Calu3 (cell line): ENCODE data around the gene ACTBL2. TPM values are rescaled to one million over a fixed set of nuclear protein-coding genes. Genes with fewer than 3 reads are reported as not detected.

Experiments used
- BruUV-seq: library from RNA; stranded (reverse); fragments of 400-500 nt; replicated peaks from 2 replicates; lab custom pipeline; 2021; lab: Mats Ljungman, UMichigan
- CTCF ChIA-PET: fragments of 300-600 bp; sonication (Branson Sonifier 250); formaldehyde crosslinking; loops from one replicate; lab custom pipeline; 2022; ENCODE audit warnings: antibody characterized with exemption; lab: Charles Lee
- DNase-seq: peaks from one replicate; pipeline ENCODE4 v3.0.0; 2022
- H3K27ac Mint-ChIP-seq: one replicate; pipeline ENCODE4 v1.8.0; 2022; ENCODE audit warnings: mixed read lengths; ENCODE audit not compliant: unreplicated experiment
- H3K27me3 Mint-ChIP-seq: one replicate; pipeline ENCODE4 v1.8.0; 2022; ENCODE audit warnings: mixed read lengths; ENCODE audit not compliant: unreplicated experiment
- H3K36me3 Mint-ChIP-seq: one replicate; pipeline ENCODE4 v1.8.0; 2022; ENCODE audit warnings: mild to moderate bottlenecking, moderate library complexity, mixed read lengths; ENCODE audit not compliant: insufficient read depth, unreplicated experiment
- H3K4me1 Mint-ChIP-seq: one replicate; pipeline ENCODE4 v1.8.0; 2022; ENCODE audit warnings: mild to moderate bottlenecking, low read depth, mixed read lengths; ENCODE audit not compliant: unreplicated experiment
- H3K4me3 Mint-ChIP-seq: one replicate; pipeline ENCODE4 v1.8.0; 2022; ENCODE audit warnings: mild to moderate bottlenecking, low read depth, moderate library complexity, mixed read lengths; ENCODE audit not compliant: unreplicated experiment
- H3K9me3 Mint-ChIP-seq: one replicate; pipeline ENCODE4 v1.8.0; 2022; ENCODE audit warnings: low read depth, mixed read lengths; ENCODE audit not compliant: unreplicated experiment
- intact Hi-C: fragments of 100-400 bp; cut with micrococcal nuclease; formaldehyde crosslinking; loops from one replicate; pipeline ENCODE4 v1.10.0; 2022; ENCODE audit not compliant: unreplicated experiment
- total RNA-seq: library from RNA; stranded (reverse); gene quantifications from 2 replicates; pipeline ENCODE4 v1.2.3, GENCODE V29; 2022
- TF ChIP-seq, protein P1 (sequence below): fragments of 200-600 bp; IDR thresholded peaks from one replicate; pipeline ENCODE4 v1.8.0; 2022; ENCODE audit warnings: antibody characterized with exemption; ENCODE audit not compliant: unreplicated experiment

The ACTBL2 gene
- total RNA-seq, 1 experiment from 2014 or later, result 0.45 TPM

DNA sequence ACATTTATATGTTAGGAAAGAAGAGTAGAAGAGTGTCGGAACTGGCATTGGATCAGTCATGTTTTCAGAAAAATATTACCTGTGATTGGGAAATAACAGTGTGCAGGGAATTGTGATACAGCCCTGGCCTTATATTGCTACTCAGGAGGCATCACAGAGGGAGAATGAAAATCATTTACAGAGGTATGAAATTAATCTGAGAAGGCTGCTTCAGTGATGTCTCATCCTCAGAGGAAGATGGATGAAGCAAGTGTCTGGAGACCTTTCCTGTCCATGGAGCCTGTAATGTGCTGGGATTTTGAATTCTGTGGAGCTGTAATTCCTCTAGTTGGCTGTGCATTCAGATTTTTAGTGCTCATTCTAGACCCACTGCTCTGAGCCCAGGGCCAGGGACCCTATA is 3.8 kb downstream of the ACTBL2 start:
- Mint-ChIP-seq H3K4me1 (peaks cover 10% of the 10 kb centered on the region), H3K9me3 (peaks cover 2% of the 10 kb centered on the region), H3K27ac (no peak overlapping the region), H3K27me3 (no peaks in the 10 kb centered on the region), H3K4me3 (no peak overlapping the region), H3K36me3 (no peaks in the 10 kb centered on the region)
- no peak for DNase-seq
- intact Hi-C loops, result no loop called here
- TF ChIP-seq, protein P1, sequence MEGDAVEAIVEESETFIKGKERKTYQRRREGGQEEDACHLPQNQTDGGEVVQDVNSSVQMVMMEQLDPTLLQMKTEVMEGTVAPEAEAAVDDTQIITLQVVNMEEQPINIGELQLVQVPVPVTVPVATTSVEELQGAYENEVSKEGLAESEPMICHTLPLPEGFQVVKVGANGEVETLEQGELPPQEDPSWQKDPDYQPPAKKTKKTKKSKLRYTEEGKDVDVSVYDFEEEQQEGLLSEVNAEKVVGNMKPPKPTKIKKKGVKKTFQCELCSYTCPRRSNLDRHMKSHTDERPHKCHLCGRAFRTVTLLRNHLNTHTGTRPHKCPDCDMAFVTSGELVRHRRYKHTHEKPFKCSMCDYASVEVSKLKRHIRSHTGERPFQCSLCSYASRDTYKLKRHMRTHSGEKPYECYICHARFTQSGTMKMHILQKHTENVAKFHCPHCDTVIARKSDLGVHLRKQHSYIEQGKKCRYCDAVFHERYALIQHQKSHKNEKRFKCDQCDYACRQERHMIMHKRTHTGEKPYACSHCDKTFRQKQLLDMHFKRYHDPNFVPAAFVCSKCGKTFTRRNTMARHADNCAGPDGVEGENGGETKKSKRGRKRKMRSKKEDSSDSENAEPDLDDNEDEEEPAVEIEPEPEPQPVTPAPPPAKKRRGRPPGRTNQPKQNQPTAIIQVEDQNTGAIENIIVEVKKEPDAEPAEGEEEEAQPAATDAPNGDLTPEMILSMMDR, result no peak
- CTCF ChIA-PET, result interaction anchor here (0.7 kb wide), 1 partner anchor 401 kb away, joined by 3 read pairs; no protein-coding TSS in a partner anchor
- no TSS peak for BruUV-seq

DNA sequence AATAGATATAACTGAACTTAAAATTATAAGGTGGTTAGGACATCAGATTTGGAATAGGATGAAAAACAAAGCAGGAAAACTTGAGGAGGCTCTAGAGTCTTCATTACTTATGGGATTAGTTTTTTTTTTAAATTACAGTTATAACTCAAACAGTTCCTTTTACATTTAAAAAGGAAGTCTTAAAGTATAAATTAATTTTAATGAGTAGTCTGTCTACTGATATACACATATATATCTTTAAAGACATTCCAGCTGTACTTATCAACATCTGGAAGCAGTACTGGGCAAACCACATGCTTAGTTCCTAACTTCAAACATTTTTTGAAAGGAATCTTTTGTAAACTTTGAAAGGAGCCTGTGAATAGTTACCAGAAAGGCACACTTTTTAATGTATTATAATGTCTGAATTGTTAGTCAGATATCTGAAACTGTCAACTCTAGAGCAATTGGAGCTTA is 6.0 kb downstream of the ACTBL2 start:
- no peak for DNase-seq
- H3K27ac Mint-ChIP-seq, result no peak overlapping the region
- TF ChIP-seq, protein P1, result no peak
- no peaks in the 10 kb centered on the region for H3K36me3 Mint-ChIP-seq
- H3K27me3 Mint-ChIP-seq, result no peaks in the 10 kb centered on the region
- no TSS peak for BruUV-seq
- CTCF ChIA-PET, result no interaction called here
- no peaks in the 10 kb centered on the region for H3K4me1 Mint-ChIP-seq
- no peak overlapping the region for H3K4me3 Mint-ChIP-seq
- intact Hi-C loops, result no loop called here
- H3K9me3 Mint-ChIP-seq, result peaks cover 2% of the 10 kb centered on the region

DNA sequence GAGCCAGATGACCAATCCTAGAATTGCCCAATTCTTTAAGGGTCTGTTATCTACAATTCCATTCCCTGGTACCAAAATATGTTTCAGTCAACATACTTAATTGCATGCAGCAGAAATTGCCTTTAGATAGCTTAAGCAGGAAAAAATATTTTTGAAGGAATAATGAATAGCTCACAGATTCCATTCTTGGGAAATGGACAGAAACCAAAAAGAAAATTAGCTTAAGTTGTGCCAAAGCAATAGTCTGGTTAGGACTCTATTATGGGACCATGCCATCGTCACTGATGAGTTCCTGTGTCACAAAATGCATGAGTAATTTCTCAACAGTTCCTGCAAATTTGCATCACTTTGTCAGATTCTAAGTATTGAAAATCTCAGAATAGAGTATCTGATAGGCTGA is 12.3 kb downstream of the ACTBL2 start:
- BruUV-seq, result no TSS peak
- no peak for DNase-seq
- no peak overlapping the region for H3K27ac Mint-ChIP-seq
- CTCF ChIA-PET, result interaction anchor here (1.5 kb wide), 1 partner anchor 14 kb away, joined by 5 read pairs; no protein-coding TSS in a partner anchor
- intact Hi-C loops, result no loop called here
- peaks cover 3% of the 10 kb centered on the region for H3K9me3 Mint-ChIP-seq
- no peaks in the 10 kb centered on the region for H3K27me3 Mint-ChIP-seq
- H3K4me1 Mint-ChIP-seq, result peaks cover 9% of the 10 kb centered on the region
- TF ChIP-seq, protein P1, result no peak
- no peaks in the 10 kb centered on the region for H3K36me3 Mint-ChIP-seq
- H3K4me3 Mint-ChIP-seq, result no peak overlapping the region

DNA sequence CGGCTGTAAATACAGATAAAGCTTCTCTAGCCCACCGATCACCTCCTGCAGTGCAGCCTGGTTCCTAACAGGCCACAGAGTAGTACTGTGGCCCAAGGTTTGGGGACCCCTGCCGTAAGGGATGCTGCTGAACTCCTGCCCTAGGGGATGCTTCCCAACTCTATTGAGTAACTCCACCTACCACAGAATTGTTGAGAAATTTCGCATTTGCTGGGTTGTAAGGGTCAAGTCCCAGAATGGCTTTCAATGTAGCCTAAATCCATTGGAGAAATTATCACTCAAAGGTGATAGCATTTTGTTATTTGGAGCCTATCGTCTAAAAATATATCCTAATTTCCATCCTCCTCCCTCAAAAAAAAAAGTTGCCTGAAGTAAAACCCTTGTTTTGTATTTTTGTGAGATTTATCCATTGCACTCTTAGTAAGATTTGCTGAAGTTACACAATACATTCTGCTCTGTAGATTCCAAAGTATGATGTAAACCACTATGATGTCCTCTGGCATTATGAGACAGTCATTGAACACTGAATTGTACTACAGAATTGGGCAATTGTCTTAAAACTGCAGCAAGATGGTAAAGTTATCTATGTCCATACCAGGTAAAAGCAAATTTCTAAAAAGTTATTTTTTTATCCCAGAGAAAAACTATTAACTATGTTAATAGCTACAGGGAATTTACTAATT is 14.0 kb downstream of the ACTBL2 start:
- peaks cover 9% of the 10 kb centered on the region for H3K4me1 Mint-ChIP-seq
- H3K4me3 Mint-ChIP-seq, result no peak overlapping the region
- intact Hi-C loops, result no loop called here
- no TSS peak for BruUV-seq
- peaks cover 2% of the 10 kb centered on the region for H3K9me3 Mint-ChIP-seq
- TF ChIP-seq, protein P1, result no peak
- no peaks in the 10 kb centered on the region for H3K36me3 Mint-ChIP-seq
- CTCF ChIA-PET, result no interaction called here
- no peaks in the 10 kb centered on the region for H3K27me3 Mint-ChIP-seq
- no peak for DNase-seq
- no peak overlapping the region for H3K27ac Mint-ChIP-seq
